HCT116 (cell line): ENCODE measurements around the gene POP4. TPM values are rescaled to one million over a fixed set of nuclear protein-coding genes. Genes with fewer than 3 reads are reported as not detected.

Experiments
- ATAC-seq: fragments of 200-7000 bp; cut with Tn5 transposase; 2 replicates; pipeline ENCODE4 v1.9.1; 2020; ENCODE audit warnings: mild to moderate bottlenecking, moderate library complexity
- BruUV-seq: library from RNA; stranded (reverse); fragments of 400-500 nt; replicated peaks from 2 replicates; lab custom pipeline; 2021; lab: Mats Ljungman, UMichigan
- CTCF ChIA-PET: fragments of 300-600 bp; sonication (Branson Sonifier 250); formaldehyde crosslinking; loops from one replicate; lab custom pipeline; 2021; ENCODE audit warnings: antibody characterized with exemption; lab: Charles Lee
- POLR2A ChIA-PET: fragments of 300-600, 350-600 bp; sonication (Branson Sonifier 250); formaldehyde crosslinking; loops from one replicate; lab custom pipeline; 2021; ENCODE audit warnings: antibody characterized with exemption; lab: Charles Lee
- RAD21 ChIA-PET, 2 experiments: fragments of 300-600 bp; sonication (Branson Sonifier 250); formaldehyde crosslinking; loops; one replicate each; lab custom pipeline; 2023; ENCODE audit warnings: low total read pairs in 2 of 2; ENCODE audit not compliant: uncharacterized antibody in 2 of 2, unreplicated experiment in 2 of 2, low non-redundant PET in 1 of 2; lab: Charles Lee
- DNase-seq: peaks from one replicate; pipeline ENCODE4 v3.0.0-alpha.2; 2010; ENCODE audit warnings: low read depth, low spot score
- H2AFZ ChIP-seq: fragments of 200-600 bp; shearing (Covaris generic), sonication (generic); 2 replicates; pipeline ENCODE4 v1.6.1; 2017; ENCODE audit warnings: low read depth, mixed run types, mixed read lengths, antibody characterized with exemption, low read length; ENCODE audit not compliant: poor library complexity, severe bottlenecking
- H3K27ac ChIP-seq: 2 replicates; pipeline ENCODE4 v1.5.1; 2012; ENCODE audit warnings: low read depth, low read length
- H3K27me3 ChIP-seq: fragments of 200-600 bp; sonication (generic); 2 replicates; pipeline ENCODE4 v1.6.1; 2016; ENCODE audit warnings: mixed run types, low read length, mixed read lengths; ENCODE audit not compliant: insufficient read depth
- H3K36me3 ChIP-seq, 2 experiments: fragments of 200-500 bp in 1 of 2; fragments of 200-600 bp in 1 of 2; sonication (Bioruptor generic) in 1 of 2; sonication (generic) in 1 of 2; 2 replicates each; pipeline versions ENCODE4 v1.5.1 to v1.6.1; 2014 to 2016; ENCODE audit warnings: low read length in 2 of 2, inconsistent platforms in 1 of 2, mixed read lengths in 1 of 2, mixed run types in 1 of 2; ENCODE audit not compliant: insufficient read depth in 2 of 2, control insufficient read depth in 1 of 2
- H3K4me1 ChIP-seq, 2 experiments: fragments of 200-600 bp in 1 of 2; sonication (generic) in 1 of 2; 2 replicates each; pipeline versions ENCODE4 v1.5.1 to v1.6.1; 2012 to 2017; ENCODE audit warnings: low read length in 2 of 2, inconsistent platforms in 1 of 2, mild to moderate bottlenecking in 1 of 2, mixed read lengths in 1 of 2, mixed run types in 1 of 2, moderate library complexity in 1 of 2; ENCODE audit not compliant: insufficient read depth in 2 of 2, control insufficient read depth in 1 of 2
- H3K4me2 ChIP-seq: fragments of 200-600 bp; sonication (generic); 2 replicates; pipeline ENCODE4 v1.6.1; 2017; ENCODE audit warnings: mixed run types, low read length, mixed read lengths
- H3K4me3 ChIP-seq, 2 experiments: fragments of 200-600 bp in 1 of 2; sonication (generic) in 1 of 2; replicated peaks in 1 of 2; 2 replicates each; pipeline ENCODE4 v1.5.1; 2011 to 2016; ENCODE audit warnings: low read length in 2 of 2, control low read depth in 1 of 2, low read depth in 1 of 2, mild to moderate bottlenecking in 1 of 2, mixed read lengths in 1 of 2, mixed run types in 1 of 2
- H3K79me2 ChIP-seq: fragments of 200-600 bp; sonication (generic); 2 replicates; pipeline ENCODE4 v1.6.1; 2017; ENCODE audit warnings: mild to moderate bottlenecking, mixed run types, low read length, moderate library complexity, mixed read lengths; ENCODE audit not compliant: insufficient read depth
- H3K9ac ChIP-seq: fragments of 200-600 bp; sonication (generic); 2 replicates; pipeline ENCODE4 v1.6.1; 2016; ENCODE audit warnings: low read length, mixed read lengths
- H3K9me2 ChIP-seq: fragments of 200-600 bp; sonication (generic), shearing (Covaris generic); 2 replicates; pipeline ENCODE4 v1.6.1; 2017; ENCODE audit warnings: mixed run types, mild to moderate bottlenecking, moderate library complexity; ENCODE audit not compliant: insufficient read depth
- H3K9me3 ChIP-seq, 2 experiments: fragments of 200-500 bp in 1 of 2; fragments of 200-600 bp in 1 of 2; sonication (Bioruptor generic) in 1 of 2; sonication (generic) in 1 of 2; 2 replicates each; pipeline ENCODE4 v1.6.1; 2014 to 2017; ENCODE audit warnings: low read length in 2 of 2, mixed read lengths in 2 of 2, inconsistent platforms in 1 of 2, low read depth in 1 of 2, mild to moderate bottlenecking in 1 of 2, mixed run types in 1 of 2, moderate library complexity in 1 of 2; ENCODE audit not compliant: control insufficient read depth in 1 of 2, insufficient read depth in 1 of 2
- H4K20me1 ChIP-seq: fragments of 200-600 bp; sonication (generic), shearing (Covaris generic); 2 replicates; pipeline ENCODE4 v1.6.1; 2017; ENCODE audit warnings: mixed run types, mild to moderate bottlenecking, moderate library complexity; ENCODE audit not compliant: insufficient read depth
- CBX3 ChIP-seq: IDR thresholded peaks from 2 replicates; pipeline ENCODE4 v1.6.1; 2012; ENCODE audit warnings: low read depth
- CTCF ChIP-seq, 3 experiments: fragments of 200-600 bp in 1 of 3; sonication (generic) in 1 of 3; IDR thresholded peaks in 2 of 3; conservative IDR thresholded peaks in 1 of 3; 2 replicates each; pipeline ENCODE4 v1.5.1; 2012 to 2017; ENCODE audit warnings: low read depth in 2 of 3, low read length in 2 of 3, antibody characterized with exemption in 1 of 3, borderline replicate concordance in 1 of 3, control low read depth in 1 of 3, mild to moderate bottlenecking in 1 of 3, mixed read lengths in 1 of 3, mixed run types in 1 of 3, moderate library complexity in 1 of 3; ENCODE audit not compliant: insufficient read depth in 1 of 3
- EZH2 ChIP-seq: fragments of 200-600 bp; sonication (generic); IDR thresholded peaks from 2 replicates; pipeline ENCODE4 v1.6.1; 2017; ENCODE audit warnings: antibody characterized with exemption, mixed run types
- EZH2phosphoT487 ChIP-seq: fragments of 200-600 bp; IDR thresholded peaks from 2 replicates; pipeline ENCODE4 v1.6.1; 2018; ENCODE audit warnings: antibody characterized with exemption, borderline replicate concordance
- FOSL1 ChIP-seq: IDR thresholded peaks from 2 replicates; pipeline ENCODE4 v1.6.1; 2012; ENCODE audit warnings: low read depth
- POLR2A ChIP-seq: IDR thresholded peaks from 2 replicates; pipeline ENCODE4 v1.7.0; 2011; ENCODE audit warnings: borderline replicate concordance; ENCODE audit not compliant: insufficient read depth, insufficient read length; ENCODE audit errors: extremely low read depth
- POLR2AphosphoS5 ChIP-seq: IDR thresholded peaks from 2 replicates; pipeline ENCODE4 v1.6.1; 2011; ENCODE audit warnings: mild to moderate bottlenecking, low read depth, low read length, moderate library complexity
- SIN3A ChIP-seq: IDR thresholded peaks from 2 replicates; pipeline ENCODE4 v1.6.1; 2012; ENCODE audit warnings: low read depth
- SP1 ChIP-seq: IDR thresholded peaks from 2 replicates; pipeline ENCODE4 v1.6.1; 2012; ENCODE audit warnings: low read depth
- YY1 ChIP-seq: IDR thresholded peaks from 2 replicates; pipeline ENCODE4 v1.6.1; 2011; ENCODE audit warnings: low read length, low read depth, moderate library complexity, mild to moderate bottlenecking; ENCODE audit not compliant: insufficient replicate concordance; ENCODE audit errors: extremely low read depth
- intact Hi-C: fragments of 100-400 bp; cut with micrococcal nuclease; formaldehyde crosslinking; loops from 2 replicates; pipeline ENCODE4 v1.10.0; 2022
- total RNA-seq: library from RNA; stranded (reverse); gene quantifications from one replicate; pipeline ENCODE4 v1.2.1, GENCODE V29; 2021; ENCODE audit not compliant: unreplicated experiment

Gene POP4
- total RNA-seq, 1 experiment from 2014 or later = 61.2 TPM

- H2AFZ ChIP-seq = no peak overlapping the region
- H3K9ac ChIP-seq = no peak overlapping the region
- peaks cover 13 to 29% of the 10 kb centered on the region in 2 experiments for H3K36me3 ChIP-seq
- no peaks in the 10 kb centered on the region for H3K79me2 ChIP-seq
- RAD21 ChIA-PET = no interaction called here
- no peak for ATAC-seq
- H3K9me3 ChIP-seq = no peaks in the 10 kb centered on the region
- no peak overlapping the region for H3K4me2 ChIP-seq
- BruUV-seq = no TSS peak
- no peaks in the 10 kb centered on the region for H3K9me2 ChIP-seq
- H4K20me1 ChIP-seq = no peaks in the 10 kb centered on the region
- TF ChIP-seq SIN3A = no peak
- no peak for TF ChIP-seq EZH2
- no peak for TF ChIP-seq POLR2A
- TF ChIP-seq POLR2AphosphoS5 = no peak
- no peak for TF ChIP-seq SP1
- no peak for TF ChIP-seq FOSL1
- no peak for TF ChIP-seq YY1
- no peak for TF ChIP-seq CBX3
- TF ChIP-seq CTCF (IDR thresholded peaks at IDR 0.05 in 2 of 3, conservative IDR thresholded peaks at IDR 0.05 in 1 of 3; ENCODE audit: borderline replicate concordance in 1 of 3, insufficient read depth in 1 of 3, low read depth in 2 of 3, low read length in 2 of 3) = no peak
- no peak for TF ChIP-seq EZH2phosphoT487
- TF ChIP-seq, all 23 proteins: peak for 0
- no peaks in the 10 kb centered on the region for H3K4me1 ChIP-seq
- POLR2A ChIA-PET = no interaction called here
- no peak overlapping the region for H3K4me3 ChIP-seq
- no peak for DNase-seq
- no peaks in the 10 kb centered on the region for H3K27me3 ChIP-seq
- intact Hi-C loops = loop anchor here (5.0 kb wide), 2 partner anchors 53 to 258 kb away; partner anchors contain the start of gene PLEKHF1
- H3K27ac ChIP-seq = no peak overlapping the region
- CTCF ChIA-PET = interaction anchor here (0.7 to 0.9 kb wide), 2 partner anchors 57 to 98 kb away, joined by 3 read pairs; no protein-coding TSS in a partner anchor
These were observed 8.7 kb downstream of the POP4 start for GRCh38 chr19:29614780-29615179.
